Mesendoderm (in vitro differentiated cells): ENCODE measurements around the gene SFXN1.
"Not testable (repeated sequence)": the region's sequence is repeated elsewhere in the genome, so short reads cannot be mapped to it uniquely, and the experiment has no call there.

Source experiments
- DNase-seq: peaks from one replicate; pipeline ENCODE4 v3.0.0; 2013
- H2AK5ac ChIP-seq: 2 replicates; pipeline ENCODE4 v1.6.1; 2013; ENCODE audit warnings: low read length, inconsistent platforms
- H2BK120ac ChIP-seq: 2 replicates; pipeline ENCODE4 v1.6.1; 2013; ENCODE audit warnings: low read depth, mild to moderate bottlenecking, low read length, moderate library complexity, mixed read lengths
- H2BK15ac ChIP-seq: replicated peaks from 2 replicates; pipeline ENCODE4 v1.6.1; 2013; ENCODE audit warnings: low read depth, mild to moderate bottlenecking, moderate library complexity
- H2BK5ac ChIP-seq: 2 replicates; pipeline ENCODE4 v1.6.1; 2013; ENCODE audit warnings: low read length, inconsistent platforms
- H3K18ac ChIP-seq: 2 replicates; pipeline ENCODE4 v1.6.1; 2013; ENCODE audit warnings: mild to moderate bottlenecking, low read length, mixed read lengths
- H3K23ac ChIP-seq: one replicate; pipeline ENCODE4 v1.6.1; 2013; ENCODE audit warnings: low read length
- H3K27ac ChIP-seq: 2 replicates; pipeline ENCODE4 v1.5.1; 2013; ENCODE audit warnings: low read depth, mild to moderate bottlenecking, inconsistent platforms, low read length, moderate library complexity
- H3K27me3 ChIP-seq: 2 replicates; pipeline ENCODE4 v1.6.1; 2013; ENCODE audit warnings: low read length, control low read depth, mild to moderate bottlenecking, inconsistent platforms; ENCODE audit not compliant: insufficient read depth, poor library complexity
- H3K36me3 ChIP-seq: 2 replicates; pipeline ENCODE4 v1.6.1; 2013; ENCODE audit warnings: low read length, inconsistent platforms; ENCODE audit not compliant: control insufficient read depth, insufficient read depth
- H3K4ac ChIP-seq: one replicate; pipeline ENCODE4 v1.6.1; 2013; ENCODE audit warnings: low read depth, mild to moderate bottlenecking, low read length, moderate library complexity
- H3K4me1 ChIP-seq: 2 replicates; pipeline ENCODE4 v1.6.1; 2013; ENCODE audit warnings: low read depth, low read length, inconsistent platforms; ENCODE audit not compliant: control insufficient read depth
- H3K4me2 ChIP-seq: 2 replicates; pipeline ENCODE4 v1.6.1; 2013; ENCODE audit warnings: low read length
- H3K4me3 ChIP-seq: 2 replicates; pipeline ENCODE4 v1.5.1; 2013; ENCODE audit warnings: mild to moderate bottlenecking, low read length
- H3K56ac ChIP-seq: one replicate; pipeline ENCODE4 v1.6.1; 2013; ENCODE audit warnings: low read length
- H3K79me1 ChIP-seq: 2 replicates; pipeline ENCODE4 v1.6.1; 2013; ENCODE audit warnings: low read length, inconsistent platforms
- H3K79me2 ChIP-seq: 2 replicates; pipeline ENCODE4 v1.6.1; 2013; ENCODE audit warnings: mild to moderate bottlenecking, low read length; ENCODE audit not compliant: control insufficient read depth, insufficient read depth
- H3K9ac ChIP-seq: 2 replicates; pipeline ENCODE4 v1.6.1; 2013; ENCODE audit warnings: low read length, inconsistent platforms
- H4K5ac ChIP-seq: one replicate; pipeline ENCODE4 v1.6.1; 2013; ENCODE audit warnings: low read length
- H4K8ac ChIP-seq: one replicate; pipeline ENCODE4 v1.6.1; 2013; ENCODE audit warnings: low read depth, mild to moderate bottlenecking, control low read depth, low read length, moderate library complexity
- WGBS: extraction: QIAGEN DNeasy Blood & Tissue Kit; methylation state at CpG from one replicate; pipeline ENCODE4 v1.1.7; 2013; ENCODE audit warnings: low lambda C conversion rate, missing lambda C conversion rate; ENCODE audit not compliant: insufficient coverage; ENCODE audit errors: extremely low coverage; 5-methylcytosine and 5-hydroxymethylcytosine counted together

Gene SFXN1

DNA sequence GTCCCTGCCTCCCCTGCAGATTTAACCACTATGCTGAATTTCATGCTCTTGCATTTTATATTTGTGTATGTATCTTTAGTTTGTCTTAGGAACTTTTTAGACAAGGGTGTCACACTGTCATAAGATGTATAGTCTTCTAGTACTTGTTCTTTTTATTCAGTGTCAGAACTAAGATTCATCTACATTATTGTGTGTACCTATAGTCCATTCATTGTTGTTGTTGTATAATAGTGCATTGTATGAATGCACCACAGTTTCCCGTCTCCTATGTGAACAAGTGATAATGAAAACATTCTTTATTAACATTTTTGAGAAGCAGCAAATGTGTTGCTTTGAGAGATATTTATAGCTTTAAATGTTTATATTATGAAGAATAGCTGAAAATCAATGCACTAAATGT is 45.9 kb downstream of the SFXN1 start:
- no peaks in the 10 kb centered on the region for H3K4me1 ChIP-seq
- no peak overlapping the region for H3K27ac ChIP-seq
- WGBS, result no CpG with 5 or more reads among the region's 1 CpG
- no peak overlapping the region for H3K4me2 ChIP-seq
- H3K18ac ChIP-seq, result no peak overlapping the region
- no peak overlapping the region for H3K23ac ChIP-seq
- no peak overlapping the region for H4K5ac ChIP-seq
- H2BK15ac ChIP-seq, result no peak overlapping the region
- H3K4me3 ChIP-seq, result no peak overlapping the region
- H2BK120ac ChIP-seq, result no peak overlapping the region
- peaks cover 4% of the 10 kb centered on the region for H3K36me3 ChIP-seq
- H2AK5ac ChIP-seq, result no peak overlapping the region
- DNase-seq, result no peak
- no peak overlapping the region for H3K4ac ChIP-seq
- no peak overlapping the region for H4K8ac ChIP-seq
- no peaks in the 10 kb centered on the region for H3K79me2 ChIP-seq
- no peaks in the 10 kb centered on the region for H3K79me1 ChIP-seq
- no peak overlapping the region for H2BK5ac ChIP-seq
- no peaks in the 10 kb centered on the region for H3K27me3 ChIP-seq
- H3K9ac ChIP-seq, result no peak overlapping the region
- H3K56ac ChIP-seq, result no peak overlapping the region

DNA sequence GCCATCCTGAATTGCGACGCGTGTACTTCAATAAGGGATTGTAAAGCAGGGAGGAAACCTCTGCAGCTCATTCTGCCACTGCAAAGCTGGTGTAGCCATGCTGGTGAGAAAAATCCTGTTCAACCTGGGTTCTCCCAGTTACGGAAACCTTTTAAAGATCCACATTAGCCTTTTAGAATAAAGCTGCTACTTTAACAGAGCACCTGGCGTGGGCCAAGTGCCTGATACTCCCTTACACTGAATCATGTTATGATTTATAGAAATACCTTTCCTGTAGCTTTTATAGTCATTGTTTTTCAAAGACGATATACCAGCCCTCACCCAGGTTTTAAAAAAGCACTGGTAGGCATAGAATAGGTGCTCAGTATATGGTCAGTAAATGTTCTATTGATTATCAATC is 48.3 kb downstream of the SFXN1 start:
- no peak overlapping the region for H2BK120ac ChIP-seq
- no peaks in the 10 kb centered on the region for H3K79me2 ChIP-seq
- no peak overlapping the region for H3K9ac ChIP-seq
- H2AK5ac ChIP-seq, result no peak overlapping the region
- H3K27me3 ChIP-seq, result no peaks in the 10 kb centered on the region
- no peak overlapping the region for H3K27ac ChIP-seq
- no CpG with 5 or more reads among the region's 6 CpGs for whole genome bisulfite sequencing
- peaks cover 1% of the 10 kb centered on the region for H3K36me3 ChIP-seq
- no peak overlapping the region for H2BK15ac ChIP-seq
- no peak overlapping the region for H3K56ac ChIP-seq
- no peak overlapping the region for H3K4ac ChIP-seq
- no peaks in the 10 kb centered on the region for H3K4me1 ChIP-seq
- H4K5ac ChIP-seq, result no peak overlapping the region
- no peak for DNase-seq
- no peak overlapping the region for H3K18ac ChIP-seq
- H4K8ac ChIP-seq, result no peak overlapping the region
- H3K23ac ChIP-seq, result no peak overlapping the region
- no peak overlapping the region for H3K4me3 ChIP-seq
- no peak overlapping the region for H3K4me2 ChIP-seq
- H2BK5ac ChIP-seq, result no peak overlapping the region
- H3K79me1 ChIP-seq, result no peaks in the 10 kb centered on the region

- DNase-seq, result no peak
- no CpG with 5 or more reads among the region's 2 CpGs for WGBS
Observed at GRCh38 chr5:175531361-175531760, 53.0 kb downstream of the SFXN1 start.

DNA sequence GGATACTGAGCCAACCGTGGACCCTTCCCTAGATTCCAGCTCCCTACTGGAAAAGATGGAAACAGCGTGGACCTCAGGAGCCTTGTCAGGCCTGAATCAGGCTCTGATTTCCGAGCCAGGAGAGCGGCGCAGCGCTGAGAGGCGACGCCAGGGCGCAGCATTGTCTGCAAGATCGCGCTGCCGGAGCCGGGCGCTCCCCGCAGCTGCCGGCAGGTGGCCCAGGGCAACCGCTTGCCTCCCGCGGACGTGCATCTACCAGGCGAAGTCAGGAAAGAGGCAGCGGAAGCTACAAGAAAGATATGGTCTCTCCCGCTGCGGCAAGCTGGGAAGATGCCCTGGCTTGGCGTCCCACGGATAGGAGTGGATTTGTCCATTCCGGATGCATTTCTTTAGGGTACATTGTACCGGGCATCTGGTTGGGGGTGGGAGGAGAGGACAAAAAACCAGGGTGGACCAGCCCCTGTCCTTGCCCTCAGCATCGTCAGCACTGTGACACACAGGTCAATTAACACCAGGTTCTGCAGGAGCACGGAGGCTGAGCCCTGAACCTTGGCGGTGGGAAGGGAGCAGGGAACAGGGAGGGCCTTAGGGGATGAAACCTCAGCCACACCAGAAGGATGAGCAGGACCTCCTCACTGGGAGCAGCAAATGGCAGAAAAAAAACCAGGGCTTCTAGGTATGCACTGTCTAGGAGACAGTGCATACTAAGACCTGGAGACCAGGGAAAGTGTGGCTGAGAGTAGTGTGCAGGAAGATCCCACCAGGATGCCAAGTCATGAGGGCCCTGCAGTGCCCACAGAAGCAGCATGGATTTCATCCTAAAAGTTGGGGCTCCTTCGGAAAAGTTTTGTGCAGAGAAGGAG is 55.9 kb downstream of the SFXN1 start:
- Histone ChIP-seq H3K4me1 (peaks cover 2% of the 10 kb centered on the region), H3K56ac (peak overlapping the region; percentile 34), H3K36me3 (no peaks in the 10 kb centered on the region), H3K9ac (no peak overlapping the region), H2BK120ac (no peak overlapping the region), H3K18ac (no peak overlapping the region), H3K27ac (no peak overlapping the region), H2BK5ac (no peak overlapping the region), H2BK15ac (no peak overlapping the region), H3K4ac (no peak overlapping the region), H3K23ac (no peak overlapping the region), H4K8ac (no peak overlapping the region), H3K27me3 (no peaks in the 10 kb centered on the region), H3K79me1 (no peaks in the 10 kb centered on the region), H4K5ac (no peak overlapping the region), H3K4me2 (peak overlapping the region; percentile 12), H3K4me3 (no peak overlapping the region), H3K79me2 (no peaks in the 10 kb centered on the region), H2AK5ac (no peak overlapping the region)
- DNase-seq, result peak; percentile 92
- WGBS, result no CpG with 5 or more reads among the region's 32 CpGs

More at GRCh38 chr5:175531361-175531760, 53.0 kb downstream of the SFXN1 start:
- H2BK15ac ChIP-seq, result no peak overlapping the region
- no peaks in the 10 kb centered on the region for H3K79me2 ChIP-seq
- no peak overlapping the region for H4K8ac ChIP-seq
- H3K4me2 ChIP-seq, result no peak overlapping the region
- no peak overlapping the region for H3K27ac ChIP-seq
- no peaks in the 10 kb centered on the region for H3K27me3 ChIP-seq
- H4K5ac ChIP-seq, result no peak overlapping the region
- H2BK120ac ChIP-seq, result no peak overlapping the region
- no peaks in the 10 kb centered on the region for H3K79me1 ChIP-seq
- no peak overlapping the region for H2BK5ac ChIP-seq
- H2AK5ac ChIP-seq, result no peak overlapping the region
- H3K4me1 ChIP-seq, result peaks cover 2% of the 10 kb centered on the region
- no peak overlapping the region for H3K56ac ChIP-seq
- no peak overlapping the region for H3K4ac ChIP-seq
- no peak overlapping the region for H3K18ac ChIP-seq
- no peak overlapping the region for H3K4me3 ChIP-seq
- peaks cover 1% of the 10 kb centered on the region for H3K36me3 ChIP-seq
- H3K9ac ChIP-seq, result no peak overlapping the region
- H3K23ac ChIP-seq, result no peak overlapping the region

DNA sequence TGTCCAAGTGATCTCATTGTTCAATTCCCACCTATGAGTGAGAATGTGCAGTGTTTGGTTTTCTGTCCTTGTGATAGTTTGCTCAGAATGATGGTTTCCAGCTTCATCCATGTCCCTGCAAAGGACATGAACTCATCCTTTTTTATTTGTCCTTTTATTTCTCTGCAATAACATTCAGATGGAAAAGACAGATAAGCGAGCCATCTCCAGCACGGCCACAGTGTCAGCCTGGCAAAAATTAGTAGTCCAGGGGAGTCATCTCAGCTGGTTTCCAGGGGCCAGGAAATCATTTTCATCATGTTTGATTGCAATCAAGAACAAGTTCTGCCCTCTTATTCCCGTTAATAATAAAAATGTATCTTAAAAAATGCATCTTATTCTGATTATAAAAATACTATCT is 57.0 kb downstream of the SFXN1 start:
- not testable (repeated sequence) for H2AK5ac ChIP-seq, H3K18ac ChIP-seq, H2BK5ac ChIP-seq, H3K27ac ChIP-seq, H3K23ac ChIP-seq, H3K4me3 ChIP-seq, H4K8ac ChIP-seq, H3K36me3 ChIP-seq, H3K4me2 ChIP-seq, H3K27me3 ChIP-seq, DNase-seq, H2BK120ac ChIP-seq, H3K9ac ChIP-seq, H3K79me2 ChIP-seq, H2BK15ac ChIP-seq, H3K4ac ChIP-seq, H3K4me1 ChIP-seq, H3K56ac ChIP-seq, H3K79me1 ChIP-seq, H4K5ac ChIP-seq
- WGBS, result no CpG with 5 or more reads among the region's 3 CpGs

DNA sequence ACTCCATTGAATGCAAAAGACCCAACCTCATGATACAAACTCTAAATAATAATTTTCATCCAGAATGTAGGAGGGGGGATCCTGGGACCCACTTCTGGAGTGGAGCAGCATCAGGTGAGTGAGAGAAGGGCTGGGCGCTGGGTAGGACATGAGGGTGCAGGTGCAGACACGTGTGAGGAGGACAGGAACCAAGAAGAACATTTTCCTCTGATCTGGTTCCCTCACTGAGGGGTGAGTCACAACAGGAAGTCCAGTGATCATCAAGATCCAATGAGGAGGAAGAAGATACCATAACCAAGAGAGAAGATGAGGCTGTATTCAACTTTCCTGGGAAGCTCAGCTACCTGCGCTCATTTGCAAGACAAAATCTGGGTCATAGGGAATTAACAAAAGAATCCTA is 57.4 kb downstream of the SFXN1 start:
- Histone ChIP-seq H3K27ac (no peak overlapping the region), H3K79me2 (no peaks in the 10 kb centered on the region), H3K79me1 (no peaks in the 10 kb centered on the region), H2AK5ac (no peak overlapping the region), H3K4ac (no peak overlapping the region), H3K4me1 (peaks cover 4% of the 10 kb centered on the region), H3K4me3 (no peak overlapping the region), H3K56ac (no peak overlapping the region), H2BK5ac (no peak overlapping the region), H3K23ac (no peak overlapping the region), H3K36me3 (no peaks in the 10 kb centered on the region), H3K18ac (no peak overlapping the region), H3K9ac (no peak overlapping the region), H4K8ac (no peak overlapping the region), H2BK120ac (no peak overlapping the region), H3K4me2 (no peak overlapping the region), H3K27me3 (no peaks in the 10 kb centered on the region), H2BK15ac (no peak overlapping the region), H4K5ac (no peak overlapping the region)
- WGBS, result no CpG with 5 or more reads among the region's 3 CpGs
- no peak for DNase-seq
